ENCODE measurements around the gene EVA1A. TPM values are rescaled to one million over a fixed set of nuclear protein-coding genes. Genes with fewer than 3 reads are reported as not detected.

The EVA1A gene
- total RNA-seq, 1 experiment from 2014 or later: 0.68 TPM

- no peak overlapping the region for H3K56ac ChIP-seq (ENCODE audit: insufficient read length, low read depth, low read length)
- H3K23me2 ChIP-seq (ENCODE audit: insufficient read length, low read depth, low read length, poor library complexity, severe bottlenecking): peaks cover 10% of the 10 kb centered on the region
- no peak overlapping the region for H3K27ac ChIP-seq (ENCODE audit: insufficient read length, low read depth, low read length)
- no peak overlapping the region for H3K23ac ChIP-seq (ENCODE audit: insufficient read length, low read depth, low read length)
- H3K27ac Mint-ChIP-seq: no peak overlapping the region
- TF ChIP-seq CTCF (conservative IDR thresholded peaks at IDR 0.05): no peak
- peaks cover 47% of the 10 kb centered on the region for H3K27me3 Mint-ChIP-seq (ENCODE audit: low read depth)
- H3K4me1 Mint-ChIP-seq: peaks cover 12 to 13% of the 10 kb centered on the region in 2 experiments
- no peak overlapping the region for H2BK15ac ChIP-seq (ENCODE audit: low read depth, low read length)
- H2BK5ac ChIP-seq (ENCODE audit: insufficient read length, low read length): no peak overlapping the region
- H4K20me1 ChIP-seq (ENCODE audit: control insufficient read depth, insufficient read depth, insufficient read length): no peaks in the 10 kb centered on the region
- no peak overlapping the region for H2AK5ac ChIP-seq (ENCODE audit: insufficient read length, low read length)
- no peaks in the 10 kb centered on the region for H3K79me1 ChIP-seq (ENCODE audit: insufficient read depth, low read depth, low read length, poor library complexity, severe bottlenecking)
- H3K9me3 ChIP-seq (ENCODE audit: control insufficient read depth, low read depth, low read length): no peaks in the 10 kb centered on the region
- no peak overlapping the region for H4K5ac ChIP-seq (ENCODE audit: insufficient read length, low read depth, low read length)
- H2AFZ ChIP-seq (ENCODE audit: low read length): no peak overlapping the region
- no CpG with 5 or more reads among the region's 4 CpGs for WGBS (ENCODE audit: extremely low coverage, insufficient read length, low lambda C conversion rate)
- H3K4me3 Mint-ChIP-seq: no peak overlapping the region
- no peaks in the 10 kb centered on the region; the same call in 1 of the 2 replicates for H3K27me3 ChIP-seq (ENCODE audit: insufficient read depth, low read length)
- H4K8ac ChIP-seq (replicated peaks; ENCODE audit: insufficient read length, low read depth, low read length): no peak overlapping the region
- H3K9me3 Mint-ChIP-seq: no peaks in the 10 kb centered on the region
- no peaks in the 10 kb centered on the region; a peak in 1 of 7 replicates for H3K36me3 Mint-ChIP-seq (ENCODE audit: insufficient read depth in 1 of 3, low read depth in 3 of 3)
- no peaks in the 10 kb centered on the region for H3K79me2 ChIP-seq (ENCODE audit: insufficient read depth, low read length)
- no peak overlapping the region for H3K4me2 ChIP-seq (ENCODE audit: insufficient read depth, insufficient read length, low read length)
- no peak overlapping the region for H2BK12ac ChIP-seq (ENCODE audit: insufficient read length, low read depth, low read length)
- no peak overlapping the region for H2BK20ac ChIP-seq (ENCODE audit: low read depth, low read length, poor library complexity, severe bottlenecking)
- H3K4ac ChIP-seq (ENCODE audit: low read depth, low read length): no peak overlapping the region
- H3K9ac ChIP-seq (ENCODE audit: extremely low read depth, insufficient read length, low read length): no peak overlapping the region
- H3K14ac ChIP-seq (ENCODE audit: insufficient read depth, low read length): no peak overlapping the region
- no peak overlapping the region for H3K18ac ChIP-seq (ENCODE audit: insufficient read length, low read depth, low read length)
- no peak overlapping the region for H3T11ph ChIP-seq (ENCODE audit: low read length)
- H2BK120ac ChIP-seq (ENCODE audit: low read depth, low read length, poor library complexity, severe bottlenecking): no peak overlapping the region
- H4K91ac ChIP-seq (ENCODE audit: insufficient read length, low read depth, low read length): no peak overlapping the region
- no peak for DNase-seq
- no peaks in the 10 kb centered on the region; the same call in 1 of the 2 replicates for H3K4me1 ChIP-seq (ENCODE audit: insufficient read depth, low read length)
These were observed 4.1 kb upstream of the EVA1A start for GRCh38 chr2:75564713-75565359.

Data from H9 (cell line).